IPS-18c (cell line): ENCODE data around the gene SCFD2.
"Not testable (repeated sequence)": the region's sequence is repeated elsewhere in the genome, so short reads cannot be mapped to it uniquely, and the experiment has no call there.

Experiments
- H3K4me3 ChIP-seq: 2 replicates; pipeline ENCODE4 v1.7.0; 2013; ENCODE audit warnings: low read depth, mild to moderate bottlenecking, low read length, moderate library complexity; ENCODE audit not compliant: insufficient read depth
- H3K9me3 ChIP-seq: one replicate; pipeline ENCODE4 v1.6.1; 2013; ENCODE audit warnings: mild to moderate bottlenecking, low read length, moderate library complexity; ENCODE audit not compliant: control insufficient read depth, insufficient read depth

The SCFD2 gene

DNA sequence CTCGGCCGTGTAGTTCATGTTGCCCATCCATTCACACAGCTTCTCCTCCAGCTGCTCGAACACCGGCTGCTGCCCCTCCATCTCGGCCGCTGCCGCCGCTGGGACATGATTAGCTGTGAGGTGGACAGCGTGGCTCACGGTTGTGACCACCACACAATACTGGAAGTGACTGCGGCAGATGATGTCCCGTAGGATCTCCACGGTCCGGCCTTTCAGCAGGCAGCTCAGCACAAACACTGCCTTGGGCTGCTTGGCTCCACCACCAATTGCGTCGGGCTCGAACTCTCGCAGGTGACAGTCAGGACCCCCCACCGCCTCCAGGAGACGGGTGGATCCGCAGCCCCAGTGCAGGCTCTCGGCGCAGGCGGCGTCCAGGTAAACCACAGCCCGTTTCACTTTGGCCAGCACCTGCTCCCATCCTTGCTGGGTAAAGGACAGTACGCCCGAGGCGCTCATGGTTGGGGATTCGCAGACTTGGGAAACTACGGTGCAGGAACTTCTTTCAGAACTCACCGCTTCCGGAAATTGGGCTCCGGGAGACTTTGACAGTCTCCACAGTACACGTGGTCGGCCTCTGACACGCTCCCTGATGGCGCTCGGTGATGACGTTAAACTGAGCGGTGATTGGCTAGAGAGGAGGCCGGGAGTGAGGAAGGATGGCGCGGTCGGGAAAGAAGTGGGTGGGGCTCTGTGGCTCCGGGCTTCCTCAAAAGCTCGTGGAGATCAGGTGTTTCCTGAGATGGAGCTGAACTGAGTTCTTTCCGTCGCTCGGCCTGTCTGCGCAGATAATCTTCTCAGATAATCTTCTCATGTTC is at the start of gene SCFD2:
TSS of gene SCFD2 (minus strand) at position 576 of the 815 bp plus-strand sequence.
- Histone ChIP-seq H3K9me3 (no peaks in the 10 kb centered on the region), H3K4me3 (peak within 1 kb of the TSS; percentile 78)

DNA sequence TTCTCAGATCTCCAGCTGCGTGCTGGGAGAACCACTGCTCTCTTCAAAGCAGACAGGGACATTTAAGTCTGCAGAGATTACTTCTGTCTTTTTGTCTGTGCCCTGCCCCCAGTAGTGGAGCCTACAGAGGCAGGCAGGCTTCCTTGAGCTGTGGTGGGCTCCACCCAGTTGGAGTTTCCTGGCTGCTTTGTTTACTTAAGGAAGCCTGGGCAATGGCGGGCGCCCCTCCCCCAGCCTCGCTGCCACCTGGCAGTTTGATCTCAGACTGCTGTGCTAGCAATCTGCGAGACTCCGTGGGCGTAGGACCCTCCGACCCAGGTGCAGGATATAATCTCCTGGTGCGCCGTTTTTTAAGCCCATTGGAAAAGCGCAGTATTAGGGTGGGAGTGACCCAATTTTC is 43.6 kb upstream of the SCFD2 start:
- not testable (repeated sequence) for H3K9me3 ChIP-seq, H3K4me3 ChIP-seq

DNA sequence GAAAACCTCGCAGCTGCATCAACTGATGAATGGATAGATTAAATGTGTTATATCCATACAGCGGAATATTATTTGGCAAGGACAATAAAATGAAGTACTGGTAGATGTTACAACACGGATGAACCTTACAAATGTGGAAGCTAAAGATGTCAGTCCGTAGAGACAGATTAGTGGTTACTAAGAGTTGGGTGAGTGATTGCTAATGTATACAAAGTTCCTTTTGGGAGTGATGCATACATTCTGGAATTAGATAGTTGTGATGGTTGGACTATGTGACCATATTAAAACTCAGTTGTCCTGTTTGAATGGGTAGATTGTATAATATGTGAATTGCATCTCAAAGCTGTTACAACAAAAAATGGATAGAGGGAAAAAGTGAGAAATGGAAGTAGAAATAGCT is 14.4 kb upstream of the SCFD2 start:
- Histone ChIP-seq H3K4me3 (no peak overlapping the region), H3K9me3 (no peaks in the 10 kb centered on the region)

DNA sequence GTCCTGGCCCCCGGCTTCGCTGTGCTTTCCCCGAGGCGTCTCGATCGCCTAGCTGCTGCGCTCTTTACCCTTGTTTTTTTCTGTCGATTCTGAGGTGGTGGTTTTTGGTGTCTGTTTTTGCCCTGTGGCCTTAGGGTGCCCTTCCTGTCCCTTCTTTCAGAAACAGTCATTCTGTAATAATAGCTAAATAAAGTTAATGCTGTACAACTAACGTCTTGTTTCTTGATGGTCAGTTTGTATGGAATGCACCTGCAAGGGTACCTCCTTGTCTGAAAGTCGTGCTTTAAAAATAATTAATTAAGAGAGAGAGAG is 12.3 kb upstream of the SCFD2 start:
- H3K9me3 ChIP-seq = no peaks in the 10 kb centered on the region
- H3K4me3 ChIP-seq = peak overlapping the region; percentile 95

DNA sequence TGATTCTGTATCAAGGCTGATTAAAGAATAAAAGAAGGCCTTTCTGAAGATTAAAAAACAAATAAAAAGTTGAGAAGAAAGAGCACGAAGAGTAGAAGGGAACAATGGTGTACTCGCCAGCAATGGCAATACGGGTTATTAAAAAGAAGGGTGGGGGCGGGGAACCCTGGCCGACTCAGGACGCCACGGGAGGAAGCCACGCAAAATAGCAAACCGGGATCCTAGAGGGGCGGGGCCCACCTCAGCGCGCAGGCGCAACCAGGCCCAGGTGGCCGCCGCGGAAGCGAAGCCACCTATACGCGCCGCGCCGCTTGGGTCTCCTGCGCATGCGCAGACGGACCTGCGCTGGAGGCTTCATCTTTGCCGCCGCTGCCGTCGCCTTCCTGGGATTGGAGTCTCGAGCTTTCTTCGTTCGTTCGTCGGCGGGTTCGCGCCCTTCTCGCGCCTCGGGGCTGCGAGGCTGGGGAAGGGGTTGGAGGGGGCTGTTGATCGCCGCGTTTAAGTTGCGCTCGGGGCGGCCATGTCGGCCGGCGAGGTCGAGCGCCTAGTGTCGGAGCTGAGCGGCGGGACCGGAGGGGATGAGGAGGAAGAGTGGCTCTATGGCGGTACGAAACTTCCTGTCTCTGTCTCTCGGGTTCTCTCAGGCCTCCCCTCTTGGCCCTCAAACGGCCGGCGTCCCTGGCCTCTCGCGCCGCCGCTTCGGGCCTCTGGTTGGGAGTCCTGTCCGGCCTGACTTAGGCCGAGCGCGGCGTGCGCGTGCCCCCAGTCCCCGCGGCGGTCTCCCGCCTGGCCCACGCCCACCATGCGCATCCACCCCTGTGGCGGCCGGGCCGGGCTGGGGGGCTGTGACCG is 11.7 kb upstream of the SCFD2 start, which contains the start of gene FIP1L1:
TSS of gene FIP1L1 (plus strand) at position 323 of the 852 bp plus-strand sequence. CDS start at position 521, 198 bp downstream.
- Histone ChIP-seq H3K4me3 (peak within 1 kb of the TSS; percentile 95), H3K9me3 (no peaks in the 10 kb centered on the region)

DNA sequence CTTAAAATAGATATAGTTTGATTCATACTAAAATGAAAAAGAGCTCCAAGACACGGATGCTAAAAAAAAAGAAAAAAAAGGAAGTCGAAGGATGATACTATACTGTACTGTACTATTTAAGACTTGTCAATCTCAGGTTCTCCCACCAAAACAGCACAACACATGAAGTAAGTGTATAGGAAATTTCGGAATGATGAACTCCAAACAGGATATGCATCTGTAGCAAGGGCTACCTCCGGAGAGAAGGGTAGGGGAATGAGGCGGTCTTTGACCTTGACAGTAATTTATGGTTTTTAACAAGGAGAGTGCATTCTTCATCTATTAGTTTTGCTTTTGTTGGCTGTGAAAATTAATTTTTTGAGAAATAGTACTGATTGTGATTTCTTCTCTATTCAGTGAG is 11.0 kb upstream of the SCFD2 start:
- H3K4me3 ChIP-seq = peak overlapping the region; percentile 95; the same call in 1 of the 2 replicates
- no peaks in the 10 kb centered on the region for H3K9me3 ChIP-seq

DNA sequence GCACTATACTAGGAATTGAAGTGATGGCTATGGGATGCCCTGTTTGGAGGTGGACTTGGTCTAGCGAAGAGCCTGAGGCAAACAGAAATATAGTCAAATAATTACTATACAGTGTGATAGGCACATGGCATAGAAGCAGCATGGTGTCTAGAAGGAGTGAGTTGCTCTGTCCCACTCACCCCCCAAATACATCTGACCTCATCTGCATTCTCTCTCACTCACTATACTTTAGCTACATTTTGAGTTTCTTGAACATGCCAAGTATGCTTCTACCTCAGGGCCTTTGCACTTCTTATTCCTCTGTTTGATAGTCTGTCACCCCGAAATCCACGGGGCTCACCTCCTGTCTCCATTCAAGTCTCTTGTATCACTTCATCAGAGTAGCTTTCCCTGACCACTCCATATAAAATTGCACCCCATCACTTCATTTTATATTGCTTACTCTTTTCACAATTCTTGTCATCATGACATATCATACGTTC is 9.0 kb upstream of the SCFD2 start:
- Histone ChIP-seq H3K9me3 (no peaks in the 10 kb centered on the region), H3K4me3 (no peak overlapping the region)

DNA sequence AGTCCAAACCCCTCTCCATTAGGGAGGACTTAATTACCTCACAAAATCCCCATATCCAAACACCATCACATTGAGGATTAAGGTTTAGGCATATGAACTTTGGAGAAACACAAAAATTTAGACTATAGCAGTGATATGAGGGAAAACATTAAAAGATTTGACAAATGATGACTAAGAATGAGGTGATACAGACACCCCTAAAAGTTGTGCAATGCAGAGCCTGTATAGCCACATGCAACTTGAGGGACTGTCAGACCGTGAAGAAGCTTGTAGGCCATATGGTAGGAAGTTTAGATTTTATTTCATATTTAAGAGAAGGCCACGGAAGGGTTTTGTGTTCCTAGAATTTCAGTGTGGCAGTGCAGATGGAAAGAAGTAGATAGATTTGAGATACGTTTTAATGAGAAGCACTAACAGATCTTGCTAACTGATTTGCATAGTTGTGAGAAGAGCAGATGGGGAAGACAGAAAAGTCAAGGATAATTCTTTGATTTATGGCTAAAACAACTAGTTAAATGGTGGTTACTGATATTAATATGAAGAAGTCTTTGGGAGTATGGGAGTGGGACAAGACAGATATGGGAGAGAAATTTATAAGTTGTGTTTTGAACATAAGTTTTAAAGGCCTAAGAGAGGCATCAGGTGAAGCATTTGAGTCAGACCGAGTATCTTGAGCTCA is 6.1 kb upstream of the SCFD2 start:
- H3K4me3 ChIP-seq = no peak overlapping the region
- no peaks in the 10 kb centered on the region for H3K9me3 ChIP-seq

DNA sequence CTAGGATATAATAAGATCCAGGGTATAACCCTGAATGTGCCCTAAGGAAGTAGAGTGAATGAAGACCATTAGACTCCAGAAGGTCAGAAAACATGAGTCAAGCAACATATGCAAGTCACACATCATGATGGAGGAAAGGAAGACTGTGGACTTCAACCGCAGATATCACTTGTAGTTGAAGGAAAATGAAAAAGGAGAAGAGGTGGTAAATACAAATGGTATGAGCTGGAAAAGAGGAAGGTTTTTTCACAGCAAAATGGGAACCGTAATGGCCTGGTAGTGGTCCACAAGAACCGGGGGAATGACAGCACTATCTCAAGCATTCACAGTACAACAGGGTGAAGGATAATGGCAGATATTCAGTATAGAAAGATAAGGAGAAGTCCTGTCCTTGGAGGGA is 5.2 kb upstream of the SCFD2 start:
- Histone ChIP-seq H3K9me3 (no peaks in the 10 kb centered on the region), H3K4me3 (no peak overlapping the region)

DNA sequence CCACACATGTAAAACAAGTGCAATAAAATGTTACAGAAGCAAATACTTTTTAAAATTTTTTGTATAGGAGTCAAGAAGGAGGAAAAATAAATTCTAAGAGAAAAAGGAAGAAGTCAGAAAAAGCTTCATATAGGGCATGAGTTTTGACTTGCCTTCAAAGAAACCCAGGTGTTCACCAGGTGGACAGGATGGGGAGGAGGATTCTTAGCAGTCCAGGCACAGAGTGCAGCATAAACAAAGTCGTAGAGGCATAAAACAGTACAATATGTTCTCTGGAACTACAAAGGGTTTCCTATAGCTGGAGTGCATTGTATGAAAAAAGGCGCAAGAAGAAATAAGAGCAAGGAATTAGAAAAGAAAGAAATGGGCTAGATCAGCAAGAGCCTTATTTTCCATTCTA is 1.9 kb upstream of the SCFD2 start:
- Histone ChIP-seq H3K4me3 (no peak overlapping the region), H3K9me3 (no peaks in the 10 kb centered on the region)

DNA sequence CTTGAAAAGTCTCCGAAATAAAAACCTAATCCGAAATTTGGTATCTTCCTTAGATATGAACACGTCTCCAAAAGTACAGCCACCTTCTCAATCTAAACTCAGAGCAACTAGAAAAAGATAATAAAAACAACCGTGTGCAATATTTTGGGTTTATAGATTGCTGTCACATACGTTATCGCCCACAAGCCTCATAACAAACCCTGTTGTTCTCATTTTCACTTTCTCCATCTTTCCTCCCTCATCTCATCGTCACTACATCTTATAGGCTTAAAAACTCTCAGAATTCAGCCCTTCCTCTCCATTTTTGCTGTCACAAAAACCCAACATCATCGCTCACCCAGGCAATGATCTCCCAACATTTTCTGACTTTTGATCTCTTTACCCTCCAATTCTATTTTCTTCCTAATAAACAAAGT is 448 bp upstream of the SCFD2 start:
- Histone ChIP-seq H3K9me3 (no peaks in the 10 kb centered on the region), H3K4me3 (peak overlapping the region; percentile 78; the same call in 1 of the 2 replicates)

DNA sequence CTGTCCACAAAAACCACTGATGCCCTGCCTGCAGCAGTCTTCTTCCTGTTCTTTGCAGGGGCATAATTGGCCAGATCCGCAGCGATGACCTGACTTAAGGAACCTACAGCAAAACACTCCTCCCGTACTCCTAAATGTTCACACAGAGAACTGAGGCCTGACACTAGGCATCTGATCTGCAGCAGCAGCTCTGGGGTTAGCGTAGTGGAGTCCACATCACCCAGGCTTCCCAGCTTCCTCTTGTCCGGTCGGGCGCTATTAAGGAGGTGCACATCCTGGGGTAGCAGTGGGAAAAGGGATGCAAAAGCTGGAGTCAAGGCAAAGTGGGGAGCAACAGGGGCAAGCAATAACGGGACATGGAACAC is 758 bp downstream of the SCFD2 start:
- Histone ChIP-seq H3K4me3 (peak overlapping the region; percentile 78), H3K9me3 (no peaks in the 10 kb centered on the region)

DNA sequence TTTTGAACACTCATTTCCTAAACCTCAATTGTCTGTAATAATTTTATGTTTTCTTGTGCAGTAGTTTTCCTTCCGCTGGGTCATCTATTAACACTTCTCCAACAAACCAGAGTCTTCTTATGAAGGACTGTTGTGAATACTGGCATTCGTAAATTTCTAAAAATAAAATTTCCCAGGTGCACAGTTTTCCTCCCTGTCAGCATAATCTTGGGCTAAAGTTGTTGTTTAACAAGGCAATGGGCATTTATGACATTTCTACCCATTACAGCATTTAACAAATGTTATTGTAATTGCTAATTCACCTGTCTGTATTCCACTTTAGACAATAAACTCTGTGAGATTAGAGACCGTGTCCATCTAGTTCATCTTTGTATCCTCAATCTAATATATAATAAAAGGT is 1.2 kb downstream of the SCFD2 start:
- H3K4me3 ChIP-seq = peak overlapping the region; percentile 78
- no peaks in the 10 kb centered on the region for H3K9me3 ChIP-seq

DNA sequence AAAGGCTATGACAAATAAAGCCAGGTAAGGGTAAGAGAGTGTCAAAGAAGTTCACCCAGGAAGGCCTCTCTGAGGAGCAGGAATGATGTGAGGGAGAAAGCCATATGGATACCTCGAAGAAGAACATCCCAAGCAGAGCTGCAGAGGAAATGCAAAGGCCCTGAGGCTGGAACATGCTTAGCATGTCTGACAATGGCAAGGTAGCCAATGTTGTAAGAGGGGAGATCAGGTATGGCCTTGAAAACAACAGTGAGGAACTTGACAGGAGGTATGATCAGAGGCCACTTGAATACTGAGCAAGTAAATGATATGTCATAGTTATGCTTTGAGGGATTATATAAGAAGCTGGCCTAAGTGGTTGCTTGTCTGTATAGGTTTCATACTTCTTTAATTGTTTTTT is 3.8 kb downstream of the SCFD2 start:
- no peak overlapping the region for H3K4me3 ChIP-seq
- H3K9me3 ChIP-seq = no peaks in the 10 kb centered on the region

DNA sequence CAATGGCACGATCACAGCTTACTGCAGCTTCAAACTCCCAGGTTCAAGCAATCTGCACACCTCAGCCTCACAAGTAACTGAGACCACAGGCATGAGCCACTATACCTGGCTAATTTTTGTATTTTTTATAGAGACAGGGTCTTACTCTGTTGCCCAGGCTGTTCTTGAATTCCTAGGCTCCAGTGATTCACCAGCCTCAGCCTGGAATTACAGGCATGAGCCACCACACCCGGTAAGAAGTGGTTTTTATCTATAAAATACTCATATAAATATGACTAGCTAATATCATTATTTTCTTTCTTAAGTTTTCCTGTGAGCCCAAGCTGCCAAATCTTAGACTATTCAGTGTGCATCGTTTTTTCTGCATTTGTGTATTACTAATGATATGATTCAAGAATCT is 4.4 kb downstream of the SCFD2 start:
- Histone ChIP-seq H3K4me3 (no peak overlapping the region), H3K9me3 (no peaks in the 10 kb centered on the region)

DNA sequence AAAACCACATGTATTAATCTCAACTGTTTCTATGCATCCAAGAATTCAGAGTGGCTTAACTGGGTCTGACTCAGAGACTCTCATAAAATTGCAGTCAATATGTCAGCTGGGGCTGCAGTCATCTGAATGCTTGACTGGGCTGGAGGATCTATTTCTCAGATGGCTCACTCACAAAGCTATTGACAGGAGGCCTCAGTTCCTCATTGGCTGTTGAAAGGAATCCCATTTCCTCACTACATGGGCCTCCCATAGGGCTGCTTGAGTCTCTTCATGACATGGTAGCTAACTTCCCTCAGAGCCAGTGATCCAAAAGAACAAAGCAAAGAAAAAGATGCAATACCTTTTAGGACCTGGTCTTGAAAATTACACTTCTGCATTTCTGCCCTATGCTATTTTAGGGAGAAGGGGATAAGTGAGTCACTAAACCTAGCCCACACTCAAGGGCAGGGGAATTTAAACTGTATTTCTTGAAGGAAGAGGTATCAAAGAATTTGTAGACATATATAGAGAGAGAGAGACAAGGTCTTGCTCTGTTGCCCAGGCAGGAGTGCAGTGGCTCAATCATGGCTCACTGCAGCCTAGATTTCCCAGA is 9.8 kb downstream of the SCFD2 start:
- Histone ChIP-seq H3K4me3 (no peak overlapping the region), H3K9me3 (no peaks in the 10 kb centered on the region)

DNA sequence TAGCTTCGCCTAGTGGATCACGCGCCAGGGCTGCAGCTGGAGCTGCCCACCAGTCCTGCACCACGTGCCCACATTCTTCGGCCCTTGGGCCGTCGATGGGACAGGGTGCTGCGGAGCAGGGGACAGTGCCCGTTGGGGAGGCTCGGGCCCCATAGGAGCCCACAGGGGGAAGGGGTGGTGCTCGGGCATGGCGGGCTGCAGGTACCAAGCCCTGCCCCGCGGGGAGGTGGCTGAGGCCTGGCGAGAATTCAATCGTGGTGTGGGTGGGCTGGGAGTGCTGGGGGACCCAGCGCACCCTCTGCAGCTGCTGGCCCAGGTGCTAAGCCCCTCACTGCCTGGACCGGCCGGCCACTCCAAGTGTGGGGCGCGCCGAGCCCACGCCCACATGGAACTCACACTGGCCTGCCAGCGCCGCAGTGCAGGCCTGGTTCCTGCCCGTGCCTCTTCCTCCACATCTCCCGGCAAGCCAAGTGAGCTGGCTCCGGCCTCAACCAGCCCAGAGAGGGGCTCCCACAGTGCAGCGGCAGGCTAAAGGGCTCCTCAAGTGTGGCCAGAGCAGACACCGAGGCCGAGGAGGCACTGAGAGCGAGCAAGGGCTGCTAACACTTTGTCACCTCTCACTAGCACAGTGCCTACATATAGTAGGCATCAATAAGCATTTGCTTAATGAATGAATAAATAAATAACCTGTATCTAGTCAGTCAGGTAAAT is 11.7 kb downstream of the SCFD2 start:
- Histone ChIP-seq H3K9me3 (no peaks in the 10 kb centered on the region), H3K4me3 (no peak overlapping the region)
